Central memory CD8-positive, alpha-beta T cell (primary cell): Measurements from ENCODE around the gene CHRND.

ENCODE experiments used
- ATAC-seq: fragments of 150-1000 bp; cut with Tn5 transposase; replicated peaks from 2 replicates; pipeline ENCODE4 v1.10.0; 2022; ENCODE audit warnings: mild to moderate bottlenecking, moderate FRiP score, moderate number of reproducible peaks; ENCODE audit not compliant: poor library complexity, severe bottlenecking; ENCODE audit errors: extremely low read depth
- DNase-seq, 2 donors: peaks; one replicate each; pipeline ENCODE4 v3.0.0; 2021; ENCODE audit warnings: low spot score in 2 of 2
- H3K27ac Mint-ChIP-seq: one replicate; pipeline ENCODE4 v1.8.0; 2022; ENCODE audit warnings: low read depth, mild to moderate bottlenecking, moderate library complexity, mixed read lengths
- H3K27me3 Mint-ChIP-seq: one replicate; pipeline ENCODE4 v1.8.0; 2022; ENCODE audit warnings: mixed read lengths
- H3K36me3 Mint-ChIP-seq: one replicate; pipeline ENCODE4 v1.8.0; 2022; ENCODE audit warnings: mild to moderate bottlenecking, moderate library complexity, mixed read lengths; ENCODE audit not compliant: insufficient read depth
- H3K4me1 Mint-ChIP-seq: one replicate; pipeline ENCODE4 v1.8.0; 2022; ENCODE audit warnings: mixed read lengths
- H3K4me3 Mint-ChIP-seq: one replicate; pipeline ENCODE4 v1.8.0; 2022; ENCODE audit warnings: mild to moderate bottlenecking, moderate library complexity, mixed read lengths
- H3K9me3 Mint-ChIP-seq: one replicate; pipeline ENCODE4 v1.8.0; 2022; ENCODE audit warnings: mixed read lengths

CHRND gene

GRCh38 chr2:232502911-232503808 is 22.8 kb upstream of the CHRND start:
- ATAC-seq (peak; percentile 63), DNase-seq (peak in 1 of 2 donors; percentile 28)
- peaks cover 82% of the 10 kb centered on the region for H3K27me3 Mint-ChIP-seq
- peaks cover 4% of the 10 kb centered on the region for H3K4me1 Mint-ChIP-seq
- peak overlapping the region; percentile 45 for H3K4me3 Mint-ChIP-seq
- H3K27ac Mint-ChIP-seq, result peak overlapping the region; percentile 32
- no peaks in the 10 kb centered on the region for H3K9me3 Mint-ChIP-seq
- peaks cover 3% of the 10 kb centered on the region for H3K36me3 Mint-ChIP-seq

DNA sequence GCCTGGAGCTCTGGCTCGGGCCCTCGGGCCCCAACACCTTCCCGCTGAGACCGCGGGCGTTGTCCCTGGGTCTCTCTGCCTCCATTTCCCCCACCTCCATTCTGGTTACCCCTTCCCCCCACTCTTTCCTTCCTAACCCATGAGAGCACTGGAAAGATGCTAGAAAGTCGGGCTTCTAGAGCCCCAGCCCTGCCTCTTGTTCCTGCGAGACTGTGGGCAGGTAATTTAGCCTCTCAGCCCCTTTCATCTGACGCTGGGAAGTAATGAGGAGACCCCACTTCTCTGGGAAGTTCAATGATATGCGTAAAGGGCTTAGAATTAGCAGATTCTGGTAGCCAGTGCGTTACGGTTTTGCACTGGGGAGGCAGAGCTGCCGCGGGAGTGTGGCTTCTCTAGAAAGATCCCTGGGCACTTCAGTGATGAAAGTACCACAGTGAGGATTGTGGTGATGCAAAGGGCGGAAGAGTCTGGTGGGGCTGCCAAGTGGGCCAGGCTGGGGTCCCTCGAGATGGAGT is 22.1 kb upstream of the CHRND start:
- peaks cover 89% of the 10 kb centered on the region for H3K27me3 Mint-ChIP-seq
- H3K4me3 Mint-ChIP-seq, result peak overlapping the region; percentile 45

GRCh38 chr2:232504438-232504837 is 21.5 kb upstream of the CHRND start:
- ATAC-seq (no peak), DNase-seq (no peak)
- H3K4me1 Mint-ChIP-seq, result peaks cover 4% of the 10 kb centered on the region
- peaks cover 3% of the 10 kb centered on the region for H3K36me3 Mint-ChIP-seq
- peaks cover 92% of the 10 kb centered on the region for H3K27me3 Mint-ChIP-seq
- no peak overlapping the region for H3K27ac Mint-ChIP-seq
- H3K4me3 Mint-ChIP-seq, result no peak overlapping the region
- no peaks in the 10 kb centered on the region for H3K9me3 Mint-ChIP-seq

More for the DNA sequence above, 22.1 kb upstream of the CHRND start:
- ATAC-seq, result no peak
- peaks cover 4% of the 10 kb centered on the region for H3K4me1 Mint-ChIP-seq
- DNase-seq, result no peak
- no peaks in the 10 kb centered on the region for H3K9me3 Mint-ChIP-seq
- H3K27ac Mint-ChIP-seq, result peak overlapping the region; percentile 32
- peaks cover 3% of the 10 kb centered on the region for H3K36me3 Mint-ChIP-seq

DNA sequence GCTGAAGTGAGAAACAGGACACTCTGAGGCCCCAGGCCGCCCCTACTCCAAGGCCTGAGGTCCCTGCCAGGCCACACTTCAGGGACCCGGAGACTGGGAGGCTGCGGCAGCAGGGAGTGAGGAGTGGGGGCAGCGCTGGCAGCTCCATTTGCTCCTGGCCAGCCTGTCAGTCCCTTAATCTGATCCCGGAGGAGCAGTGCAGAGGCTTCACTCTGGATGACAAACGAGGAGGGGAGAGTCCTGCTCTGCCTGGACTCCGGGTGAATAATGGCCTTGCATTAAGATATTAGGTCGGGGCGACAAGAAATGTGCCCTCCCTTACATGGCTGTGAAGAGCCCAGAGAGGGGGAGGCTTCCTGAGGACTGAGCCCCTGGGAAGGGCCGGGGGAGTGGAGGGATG is 20.1 kb upstream of the CHRND start:
- no peaks in the 10 kb centered on the region for H3K9me3 Mint-ChIP-seq
- peaks cover 4% of the 10 kb centered on the region for H3K4me1 Mint-ChIP-seq
- H3K4me3 Mint-ChIP-seq, result no peak overlapping the region
- DNase-seq (no peak), ATAC-seq (no peak)
- H3K36me3 Mint-ChIP-seq, result peaks cover 3% of the 10 kb centered on the region
- H3K27ac Mint-ChIP-seq, result no peak overlapping the region
- H3K27me3 Mint-ChIP-seq, result peaks cover 78% of the 10 kb centered on the region

DNA sequence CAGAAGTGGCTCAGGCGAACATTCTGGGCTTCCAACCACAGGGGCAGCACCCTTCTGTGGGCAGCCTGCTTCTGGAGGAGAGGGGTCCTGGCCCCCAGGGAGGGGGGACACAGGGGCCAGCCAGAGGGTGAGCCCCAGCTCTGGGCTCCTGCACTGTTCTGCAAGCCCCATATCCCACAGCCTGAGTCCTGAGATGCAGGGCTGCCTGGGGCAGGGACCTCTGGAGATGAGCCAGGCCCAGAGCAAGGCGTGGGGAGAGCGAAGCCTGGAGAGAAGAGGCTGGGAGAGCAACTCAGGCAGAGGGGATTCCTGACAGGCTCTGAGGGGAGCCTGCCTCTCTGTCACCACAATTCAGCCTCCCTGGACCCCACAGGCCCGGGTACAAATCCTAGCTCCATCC is 19.3 kb upstream of the CHRND start:
- Mint-ChIP-seq H3K4me1 (peaks cover 4% of the 10 kb centered on the region), H3K27me3 (peaks cover 70% of the 10 kb centered on the region), H3K9me3 (no peaks in the 10 kb centered on the region), H3K36me3 (peaks cover 3% of the 10 kb centered on the region), H3K4me3 (no peak overlapping the region), H3K27ac (no peak overlapping the region)
- ATAC-seq (no peak), DNase-seq (no peak)

DNA sequence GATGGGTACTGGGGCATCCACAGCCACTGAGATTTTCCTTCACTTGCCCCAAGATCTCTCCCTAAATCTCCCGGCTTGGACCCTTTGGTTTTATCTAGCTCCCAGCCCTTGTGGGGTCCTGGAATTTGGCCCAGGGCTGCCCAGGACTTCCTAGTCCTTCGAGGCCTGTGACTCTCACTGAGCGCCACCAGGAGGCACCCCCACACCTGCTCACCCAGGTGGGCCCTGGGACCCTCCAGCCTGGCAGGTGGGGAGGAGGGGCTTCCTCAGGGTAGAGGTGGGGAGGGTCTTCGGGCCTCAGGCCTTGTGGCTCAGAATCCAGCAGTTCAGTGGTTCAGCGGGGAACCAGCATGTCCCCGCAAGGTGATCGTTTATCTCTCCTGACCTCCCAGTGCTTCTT is 17.7 kb upstream of the CHRND start:
- Mint-ChIP-seq H3K4me3 (no peak overlapping the region), H3K27me3 (peaks cover 70% of the 10 kb centered on the region), H3K9me3 (no peaks in the 10 kb centered on the region), H3K4me1 (no peaks in the 10 kb centered on the region), H3K36me3 (no peaks in the 10 kb centered on the region), H3K27ac (no peak overlapping the region)
- no peak for DNase-seq
- ATAC-seq, result no peak

DNA sequence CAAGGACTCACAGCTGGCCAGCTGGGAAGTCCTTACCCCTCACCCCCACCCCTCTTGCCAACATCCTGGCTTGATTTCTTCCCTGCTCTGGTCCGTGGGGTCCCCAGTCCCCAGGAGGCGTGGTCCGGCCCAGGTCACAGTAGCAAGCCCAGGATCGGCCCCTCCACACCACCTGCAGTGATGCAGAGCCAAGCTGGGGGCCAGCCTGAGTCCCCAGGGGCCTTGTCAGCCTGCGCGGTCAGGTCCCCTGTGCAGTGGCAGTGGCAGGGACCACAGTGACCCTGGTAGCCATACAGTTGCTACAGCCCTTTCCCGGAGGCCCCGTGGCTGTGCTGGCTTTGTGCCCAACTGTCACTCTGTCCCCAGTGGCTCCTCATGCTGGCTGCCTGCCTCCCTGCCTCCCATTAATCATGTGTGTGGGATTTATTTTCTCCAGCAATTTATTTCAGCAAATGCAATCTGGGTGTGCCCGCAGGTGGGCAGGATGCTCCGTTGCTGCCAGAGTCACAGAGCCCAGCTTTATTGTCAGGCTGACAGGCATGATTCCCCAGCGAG is 14.5 kb upstream of the CHRND start:
- H3K27ac Mint-ChIP-seq, result no peak overlapping the region
- H3K9me3 Mint-ChIP-seq, result no peaks in the 10 kb centered on the region
- DNase-seq, result no peak
- no peaks in the 10 kb centered on the region for H3K36me3 Mint-ChIP-seq
- peaks cover 58% of the 10 kb centered on the region for H3K27me3 Mint-ChIP-seq
- no peaks in the 10 kb centered on the region for H3K4me1 Mint-ChIP-seq
- no peak overlapping the region for H3K4me3 Mint-ChIP-seq
- no peak for ATAC-seq

DNA sequence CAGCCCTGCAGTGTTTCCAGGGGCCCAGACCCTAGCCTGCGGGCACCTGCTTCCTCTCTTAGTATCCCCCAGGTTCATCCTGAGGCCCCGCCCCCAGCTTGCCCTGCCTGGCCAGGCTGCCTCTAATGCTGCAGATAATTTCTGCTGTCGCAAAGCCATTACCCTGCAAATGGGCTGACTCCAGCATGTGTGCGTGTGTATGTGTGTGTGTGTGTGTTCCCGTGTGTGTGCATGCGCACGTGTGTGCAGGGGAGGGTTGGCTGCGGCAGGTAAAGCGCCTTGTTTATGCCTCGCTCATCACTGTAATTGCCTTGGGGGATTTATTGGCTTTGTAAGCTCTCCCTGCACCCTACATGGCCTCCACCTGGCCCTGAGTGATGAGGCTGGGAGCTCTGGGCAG is 13.4 kb upstream of the CHRND start:
- H3K27ac Mint-ChIP-seq, result no peak overlapping the region
- no peaks in the 10 kb centered on the region for H3K36me3 Mint-ChIP-seq
- peaks cover 59% of the 10 kb centered on the region for H3K27me3 Mint-ChIP-seq
- DNase-seq (no peak), ATAC-seq (no peak)
- no peaks in the 10 kb centered on the region for H3K4me1 Mint-ChIP-seq
- no peak overlapping the region for H3K4me3 Mint-ChIP-seq
- H3K9me3 Mint-ChIP-seq, result no peaks in the 10 kb centered on the region

DNA sequence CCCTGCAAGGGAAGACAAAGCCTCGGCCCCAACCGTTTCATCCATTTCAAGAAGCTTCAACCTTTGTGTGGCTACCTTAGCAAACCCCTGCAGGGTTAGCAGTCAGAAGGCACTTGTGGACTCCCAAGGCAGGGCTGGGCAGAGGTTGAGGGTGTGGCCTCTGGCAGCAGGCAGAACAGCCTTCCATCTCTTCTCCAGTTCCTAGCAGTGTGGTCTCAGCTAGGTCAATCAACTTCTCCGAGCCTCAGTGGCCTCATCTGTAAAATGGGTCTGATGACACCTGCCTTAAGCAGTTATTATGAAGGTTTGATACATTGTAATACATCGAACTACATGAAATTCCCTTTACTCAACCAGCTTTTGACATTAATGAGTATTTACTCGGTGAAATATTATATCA is 12.6 kb upstream of the CHRND start:
- H3K36me3 Mint-ChIP-seq, result no peaks in the 10 kb centered on the region
- H3K9me3 Mint-ChIP-seq, result no peaks in the 10 kb centered on the region
- H3K4me3 Mint-ChIP-seq, result no peak overlapping the region
- H3K27ac Mint-ChIP-seq, result no peak overlapping the region
- no peak for ATAC-seq
- peaks cover 58% of the 10 kb centered on the region for H3K27me3 Mint-ChIP-seq
- no peaks in the 10 kb centered on the region for H3K4me1 Mint-ChIP-seq
- no peak for DNase-seq

GRCh38 chr2:232515639-232516038 is 10.3 kb upstream of the CHRND start:
- ATAC-seq (no peak), DNase-seq (no peak)
- H3K4me1 Mint-ChIP-seq, result no peaks in the 10 kb centered on the region
- H3K36me3 Mint-ChIP-seq, result peaks cover under 1% of the 10 kb centered on the region
- no peak overlapping the region for H3K27ac Mint-ChIP-seq
- H3K9me3 Mint-ChIP-seq, result no peaks in the 10 kb centered on the region
- peaks cover 67% of the 10 kb centered on the region for H3K27me3 Mint-ChIP-seq
- no peak overlapping the region for H3K4me3 Mint-ChIP-seq

DNA sequence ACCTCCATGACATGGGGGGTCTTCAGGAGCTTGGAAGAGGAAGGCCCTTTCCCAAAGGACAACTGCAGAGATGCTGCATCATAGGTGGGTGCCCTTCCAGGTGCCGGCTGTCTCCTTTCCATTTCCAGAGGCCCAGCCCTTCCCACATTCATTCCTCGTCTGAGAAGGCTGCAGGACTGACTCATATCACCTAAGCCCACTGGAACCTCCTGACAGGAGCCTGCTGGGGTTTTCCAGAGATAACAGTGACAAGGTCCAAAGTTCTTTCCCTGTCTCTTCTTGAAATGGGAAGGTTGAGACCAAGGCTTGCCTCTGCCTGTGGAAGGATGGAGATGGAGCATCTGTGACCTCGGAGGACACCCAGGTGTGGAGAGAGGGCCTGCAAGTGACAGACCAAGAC is 9.4 kb upstream of the CHRND start:
- H3K27ac Mint-ChIP-seq, result no peak overlapping the region
- peaks cover 4% of the 10 kb centered on the region for H3K4me1 Mint-ChIP-seq
- DNase-seq (no peak), ATAC-seq (no peak)
- no peak overlapping the region for H3K4me3 Mint-ChIP-seq
- H3K36me3 Mint-ChIP-seq, result peaks cover 3% of the 10 kb centered on the region
- peaks cover 77% of the 10 kb centered on the region for H3K27me3 Mint-ChIP-seq
- no peaks in the 10 kb centered on the region for H3K9me3 Mint-ChIP-seq

GRCh38 chr2:232518844-232519243 is 7.1 kb upstream of the CHRND start:
- H3K36me3 Mint-ChIP-seq, result peaks cover 3% of the 10 kb centered on the region
- H3K4me3 Mint-ChIP-seq, result no peak overlapping the region
- ATAC-seq, result no peak
- H3K4me1 Mint-ChIP-seq, result peaks cover 10% of the 10 kb centered on the region
- no peaks in the 10 kb centered on the region for H3K9me3 Mint-ChIP-seq
- no peak overlapping the region for H3K27ac Mint-ChIP-seq
- DNase-seq, result no peak
- peaks cover 70% of the 10 kb centered on the region for H3K27me3 Mint-ChIP-seq
